Psoas muscle (tissue), 8 donors: Measurements from ENCODE around the gene MUC22. TPM values are rescaled to one million over a fixed set of nuclear protein-coding genes. Genes with fewer than 3 reads are reported as not detected.

Experiments
- ATAC-seq, 4 donors: fragments of 200-7000 bp; cut with Tn5 transposase; one replicate each; pipeline ENCODE4 v1.9.1; 2020; ENCODE audit warnings: moderate library complexity in 3 of 4, mild to moderate bottlenecking in 2 of 4
- DNase-seq, 2 donors: peaks; one replicate each; pipeline ENCODE4 v3.0.0-alpha.2; 2020
- H3K27ac ChIP-seq: fragments of 200-600 bp; one replicate; pipeline ENCODE4 v1.8.0; 2022
- H3K27me3 ChIP-seq, 3 donors: fragments of 200-600 bp in 1 of 3; one replicate each; pipeline versions ENCODE4 v1.6.1 to v1.8.0; 2013 to 2022; ENCODE audit warnings: low read length in 2 of 3, mild to moderate bottlenecking in 2 of 3, moderate library complexity in 1 of 3; ENCODE audit not compliant: insufficient read depth in 3 of 3
- H3K36me3 ChIP-seq, 2 donors: fragments of 200-600 bp in 1 of 2; one replicate each; pipeline versions ENCODE4 v1.6.1 to v1.8.0; 2013 to 2022; ENCODE audit warnings: low read depth in 1 of 2, mild to moderate bottlenecking in 1 of 2, moderate library complexity in 1 of 2; ENCODE audit not compliant: insufficient read depth in 1 of 2
- H3K4me1 ChIP-seq: fragments of 200-600 bp; one replicate; pipeline ENCODE4 v1.8.0; 2022
- H3K4me3 ChIP-seq: fragments of 200-600 bp; one replicate; pipeline ENCODE4 v1.8.0; 2022; ENCODE audit warnings: mild to moderate bottlenecking
- H3K9me3 ChIP-seq: fragments of 200-600 bp; one replicate; pipeline ENCODE4 v1.8.0; 2022
- WGBS, 3 donors: extraction: QIAGEN DNeasy Blood & Tissue Kit; methylation state at CpG; one replicate each; pipeline versions ENCODE4 v1.1.6 to v1.1.7; 2013; 5-methylcytosine and 5-hydroxymethylcytosine counted together
- intact Hi-C, 2 donors: fragments of 100-400 bp; cut with DNase I; formaldehyde crosslinking; loops; one replicate each; pipeline versions ENCODE4 v1.11.0 to v1.14.2; 2022
- polyA plus RNA-seq, 3 donors: library from polyadenylated mRNA; stranded (reverse); fragments of 200-250 nt; gene quantifications; one replicate each; pipeline ENCODE4 v1.2.3, GENCODE V29; 2013
- total RNA-seq, 4 donors: library from RNA; stranded (reverse); fragmentation: NEBNext Ultra II Directional in 2 of 4; extraction: Animal tissue kit (Norgen Biotek cat#: 25700) in 2 of 4; gene quantifications; one replicate each; pipeline versions ENCODE4 v1.2.1 to v1.2.4, GENCODE V29; 2021 to 2023
- TF ChIP-seq, protein P1 (sequence below): fragments of 200-600 bp; IDR thresholded peaks from one replicate; pipeline ENCODE4 v1.8.0; 2022; ENCODE audit warnings: antibody characterized with exemption
- donor health status: healthy with polysubstance abuse.
- donor health status: DM: no; HTN: no; CAD: no; lungs with moderate emphysema.
- donor health status: Bipolar disorder and iron deficiency.
- donor health status: healthy.
- donor health status: DM: yes; HTN: yes; CAD: no.
- donor health status: DM: no; HTN: no; CAD: no.
- donor health status: DM: no; HTN: no; CAD: no.
- donor health status: DM: yes; HTN: yes; CAD: no.

Gene MUC22
- total and polyA plus RNA-seq, 7 donors: 0.04 to 0.38 (median 0.08) TPM; not detected in 2

DNA sequence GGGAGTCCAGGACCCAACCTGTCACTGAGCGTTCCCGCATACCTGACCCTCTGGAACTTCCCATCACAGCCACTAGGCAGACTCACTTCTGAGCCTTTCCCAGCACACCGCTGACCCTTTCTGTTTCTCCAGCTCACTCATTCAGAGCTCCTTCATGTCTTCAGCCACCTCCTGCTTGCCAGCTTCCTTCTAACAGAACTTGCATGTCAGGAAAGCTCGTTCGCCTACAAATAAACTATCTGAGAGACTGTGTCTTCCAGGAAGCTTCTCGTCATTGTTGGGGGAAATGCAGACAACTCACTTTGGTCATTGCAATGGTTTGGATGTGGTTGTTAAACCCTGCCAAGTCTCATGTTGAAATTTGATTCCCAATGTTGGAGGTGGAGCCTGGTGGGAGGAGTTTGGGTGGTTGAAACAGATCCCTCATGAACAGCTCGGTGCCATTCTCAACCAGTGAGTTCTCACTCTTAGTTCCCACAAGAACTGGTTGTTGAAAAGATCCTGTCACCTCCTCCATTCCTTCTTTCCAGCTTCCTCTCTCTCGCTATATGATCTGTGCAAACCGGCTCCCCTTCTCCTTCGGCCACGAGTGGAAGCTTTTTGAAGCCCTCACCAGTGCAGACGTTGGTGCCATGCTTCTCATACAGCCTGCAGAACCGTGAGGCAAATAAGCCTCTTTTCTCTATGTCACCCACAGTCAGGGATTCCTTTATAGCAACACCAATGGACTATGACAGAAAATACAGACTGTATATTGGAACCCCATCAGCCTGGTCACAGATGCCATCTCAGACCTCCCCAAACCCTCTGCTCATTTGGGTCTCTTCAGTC lies 28.1 kb upstream of the MUC22 start:
- H3K27ac ChIP-seq: peak overlapping the region; percentile 23
- WGBS, 3 donors: 12 to 16% (median 15%) methylated on average over 13 of the region's 13 CpGs
- H3K36me3 ChIP-seq: no peaks in the 10 kb centered on the region
- peaks cover 7% of the 10 kb centered on the region for H3K4me1 ChIP-seq
- H3K27me3 ChIP-seq: peaks cover 0 to 16% (median 0%) of the 10 kb centered on the region in 3 donors
- intact Hi-C loops: no loop called here
- TF ChIP-seq, protein P1, sequence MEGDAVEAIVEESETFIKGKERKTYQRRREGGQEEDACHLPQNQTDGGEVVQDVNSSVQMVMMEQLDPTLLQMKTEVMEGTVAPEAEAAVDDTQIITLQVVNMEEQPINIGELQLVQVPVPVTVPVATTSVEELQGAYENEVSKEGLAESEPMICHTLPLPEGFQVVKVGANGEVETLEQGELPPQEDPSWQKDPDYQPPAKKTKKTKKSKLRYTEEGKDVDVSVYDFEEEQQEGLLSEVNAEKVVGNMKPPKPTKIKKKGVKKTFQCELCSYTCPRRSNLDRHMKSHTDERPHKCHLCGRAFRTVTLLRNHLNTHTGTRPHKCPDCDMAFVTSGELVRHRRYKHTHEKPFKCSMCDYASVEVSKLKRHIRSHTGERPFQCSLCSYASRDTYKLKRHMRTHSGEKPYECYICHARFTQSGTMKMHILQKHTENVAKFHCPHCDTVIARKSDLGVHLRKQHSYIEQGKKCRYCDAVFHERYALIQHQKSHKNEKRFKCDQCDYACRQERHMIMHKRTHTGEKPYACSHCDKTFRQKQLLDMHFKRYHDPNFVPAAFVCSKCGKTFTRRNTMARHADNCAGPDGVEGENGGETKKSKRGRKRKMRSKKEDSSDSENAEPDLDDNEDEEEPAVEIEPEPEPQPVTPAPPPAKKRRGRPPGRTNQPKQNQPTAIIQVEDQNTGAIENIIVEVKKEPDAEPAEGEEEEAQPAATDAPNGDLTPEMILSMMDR: peak; percentile 10
- DNase-seq (no peak), ATAC-seq (peak; percentile 60 to 91 (median 81))
- no peaks in the 10 kb centered on the region for H3K9me3 ChIP-seq
- H3K4me3 ChIP-seq: peak overlapping the region; percentile 36

DNA sequence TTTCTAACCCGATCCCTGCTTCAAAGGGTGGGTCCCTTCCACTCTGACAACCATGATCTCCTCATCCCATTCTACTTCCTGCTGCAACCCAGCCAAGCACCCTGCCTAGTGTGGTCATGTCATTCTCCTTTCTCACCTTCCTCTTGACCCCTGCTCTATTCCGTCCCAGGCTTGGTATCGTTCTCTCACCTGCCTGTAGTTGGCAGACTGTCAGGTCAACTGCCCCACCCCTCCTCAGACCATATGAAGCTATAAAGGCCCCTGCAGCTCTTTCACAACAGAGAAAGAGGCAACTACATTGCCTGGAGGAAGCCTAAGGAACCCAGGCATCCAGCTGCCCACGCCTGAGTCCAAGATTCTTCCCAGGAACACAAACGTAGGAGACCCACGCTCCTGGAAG lies 26.8 kb upstream of the MUC22 start, which contains the start of gene MUC21:
Gene MUC21, plus strand, starts transcription at position 280 of the 400 bp plus-strand sequence. CDS start 241 bp downstream, outside the sequence.
- 80 to 90% (median 86%) methylated on average over 6 of the region's 6 CpGs for WGBS, 3 donors
- H3K27me3 ChIP-seq: peaks cover 0 to 12% (median 0%) of the 10 kb centered on the region in 3 donors
- H3K4me1 ChIP-seq: peaks cover 7% of the 10 kb centered on the region
- DNase-seq: no peak
- ATAC-seq: no peak
- TF ChIP-seq, protein P1: no peak
- no peaks in the 10 kb centered on the region for H3K36me3 ChIP-seq
- H3K4me3 ChIP-seq: no peak within 1 kb of the TSS
- H3K9me3 ChIP-seq: no peaks in the 10 kb centered on the region
- intact Hi-C loops: no loop called here
- peak within 1 kb of the TSS; percentile 23 for H3K27ac ChIP-seq

DNA sequence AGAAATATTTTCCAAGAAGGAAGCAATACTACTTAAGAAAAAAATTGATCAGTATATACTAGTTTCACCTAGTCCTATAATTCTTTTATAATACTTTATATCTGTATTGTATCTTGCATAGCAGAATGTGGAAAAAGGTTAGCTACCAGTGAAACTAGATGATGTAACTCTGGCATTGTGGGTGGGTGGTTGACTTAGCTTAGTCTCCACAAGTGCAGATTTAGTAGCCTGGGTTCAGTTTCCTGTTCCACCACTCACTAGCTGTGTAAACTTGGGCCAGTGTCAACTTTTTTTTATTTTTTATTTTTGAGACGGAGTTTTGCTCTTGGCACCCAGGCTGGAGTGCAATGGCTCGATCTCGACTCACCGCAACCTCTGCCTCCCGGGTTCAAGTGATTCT lies 24.8 kb upstream of the MUC22 start:
- no peaks in the 10 kb centered on the region for H3K36me3 ChIP-seq
- no peaks in the 10 kb centered on the region for H3K9me3 ChIP-seq
- TF ChIP-seq, protein P1: no peak
- H3K4me3 ChIP-seq: no peak overlapping the region
- intact Hi-C loops: no loop called here
- DNase-seq: no peak
- ATAC-seq: no peak
- H3K4me1 ChIP-seq: peaks cover 7% of the 10 kb centered on the region
- 72 to 77% (median 75%) methylated on average over 5 of the region's 5 CpGs for WGBS, 3 donors
- H3K27me3 ChIP-seq: peaks cover 0 to 12% (median 0%) of the 10 kb centered on the region in 3 donors
- H3K27ac ChIP-seq: no peak overlapping the region

DNA sequence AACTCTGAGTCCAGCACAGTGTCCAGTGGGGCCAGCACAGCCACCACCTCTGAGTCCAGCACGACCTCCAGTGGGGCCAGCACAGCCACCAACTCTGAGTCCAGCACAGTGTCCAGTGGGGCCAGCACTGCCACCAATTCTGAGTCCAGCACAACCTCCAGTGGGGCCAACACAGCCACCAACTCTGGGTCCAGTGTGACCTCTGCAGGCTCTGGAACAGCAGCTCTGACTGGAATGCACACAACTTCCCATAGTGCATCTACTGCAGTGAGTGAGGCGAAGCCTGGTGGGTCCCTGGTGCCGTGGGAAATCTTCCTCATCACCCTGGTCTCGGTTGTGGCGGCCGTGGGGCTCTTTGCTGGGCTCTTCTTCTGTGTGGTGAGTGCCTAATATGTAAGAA lies 23.0 kb upstream of the MUC22 start:
- peaks cover 0 to 12% (median 0%) of the 10 kb centered on the region in 3 donors for H3K27me3 ChIP-seq
- intact Hi-C loops: no loop called here
- H3K36me3 ChIP-seq: no peaks in the 10 kb centered on the region
- TF ChIP-seq, protein P1: no peak
- H3K27ac ChIP-seq: no peak overlapping the region
- ATAC-seq (no peak), DNase-seq (no peak)
- WGBS, 3 donors: 86 to 90% (median 89%) methylated on average over 6 of the region's 6 CpGs
- H3K4me1 ChIP-seq: peaks cover 4% of the 10 kb centered on the region
- H3K4me3 ChIP-seq: no peak overlapping the region
- no peaks in the 10 kb centered on the region for H3K9me3 ChIP-seq
